IPS-NIHi7 (cell line): ENCODE measurements around the gene SMARCAD1.
A peak's percentile ranks its signal among the peaks of the same experiment; 100 is the strongest.
"Not testable (repeated sequence)": the region's sequence is repeated elsewhere in the genome, so short reads cannot be mapped to it uniquely, and the experiment has no call there.

Experiments used
- DNase-seq: peaks from one replicate; pipeline ENCODE4 v3.0.0; 2012; ENCODE audit warnings: mixed read lengths; ENCODE audit errors: extremely low spot score

Gene SMARCAD1

GRCh38 chr4:94298725-94299252, 91.1 kb downstream of the SMARCAD1 start:
- no peak for DNase-seq

GRCh38 chr4:94302191-94302590, 94.5 kb downstream of the SMARCAD1 start:
- no peak for DNase-seq

DNA sequence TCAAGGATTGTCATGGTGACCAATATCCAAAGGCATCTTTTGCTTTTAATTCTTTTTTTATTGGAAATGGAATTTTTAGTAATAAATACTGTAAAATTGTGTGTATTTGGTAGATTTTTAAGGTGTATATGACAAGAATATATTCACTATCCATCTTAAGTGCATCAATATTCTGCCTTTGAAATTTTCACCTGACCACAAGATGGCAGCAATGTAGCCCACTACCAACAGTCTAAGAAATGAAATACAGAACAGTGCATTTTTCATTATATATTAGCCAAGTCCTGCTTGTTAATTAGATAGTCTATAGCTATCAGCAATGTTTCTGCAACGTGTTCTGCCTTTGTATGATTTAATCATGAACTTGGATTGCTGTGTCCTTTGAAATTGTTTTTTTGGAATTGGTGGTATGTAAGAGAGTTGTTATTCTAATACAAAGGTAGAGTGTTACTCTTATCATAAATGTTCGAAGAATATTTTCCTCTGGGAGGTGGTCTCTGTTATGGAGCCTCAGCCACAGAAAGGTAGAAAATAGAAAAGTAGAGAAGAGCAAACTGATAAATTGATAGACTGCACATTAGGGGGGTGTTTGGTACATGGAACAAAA, 96.8 kb downstream of the SMARCAD1 start:
- peak; percentile 16 for DNase-seq

DNA sequence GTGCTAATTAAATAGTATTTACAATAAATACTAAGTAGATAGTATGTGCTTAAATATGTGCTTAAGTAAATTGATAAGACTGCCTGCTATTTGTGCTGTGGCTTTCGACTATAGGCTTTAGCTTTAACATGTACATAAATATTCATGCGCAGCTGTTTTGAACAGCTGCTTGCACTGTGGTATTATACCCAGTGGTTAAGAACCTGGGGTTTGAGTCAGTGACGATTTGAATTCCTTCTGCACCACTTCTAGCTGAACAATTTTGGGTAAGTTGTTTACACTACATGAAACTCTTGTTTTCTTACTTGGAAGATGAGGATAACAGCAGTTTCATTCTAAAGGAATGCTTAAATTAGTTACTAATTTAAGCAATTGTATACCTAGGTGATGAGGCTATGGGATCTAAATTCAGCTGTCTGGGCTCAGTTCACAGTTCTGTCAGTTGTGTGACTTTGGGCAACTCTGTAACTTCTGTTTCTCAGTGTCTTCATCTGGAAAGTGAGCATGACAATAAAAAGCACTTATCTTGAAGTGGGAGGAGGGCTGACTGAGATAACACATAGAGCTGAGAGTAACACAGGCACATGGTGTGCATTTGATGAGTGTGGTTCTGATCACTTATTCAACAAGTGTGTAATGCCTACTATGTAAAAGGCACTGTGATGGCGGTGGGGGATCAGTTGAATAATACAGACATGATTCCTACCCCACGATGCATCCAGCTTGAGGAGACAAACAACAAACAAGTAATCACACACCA, 98.0 kb downstream of the SMARCAD1 start:
- DNase-seq = no peak

DNA sequence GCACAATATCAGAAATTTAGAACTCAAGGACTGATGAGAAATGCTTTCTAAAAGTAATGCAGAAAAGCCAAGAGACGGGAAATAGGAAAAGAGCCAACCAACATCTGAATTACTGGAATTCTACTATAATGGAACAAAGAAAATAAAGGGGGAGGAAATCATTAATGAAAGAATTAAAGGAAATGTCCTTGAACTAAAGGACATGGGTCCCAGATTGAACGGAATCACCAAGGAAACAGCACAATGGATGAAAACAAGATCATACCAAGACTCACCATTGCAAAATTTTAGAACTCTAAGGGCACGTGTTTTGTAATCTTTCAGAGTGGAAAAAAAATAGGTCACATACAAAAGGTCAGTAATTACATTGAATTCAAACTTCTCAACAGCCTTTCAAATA, 99.0 kb downstream of the SMARCAD1 start:
- no peak for DNase-seq

DNA sequence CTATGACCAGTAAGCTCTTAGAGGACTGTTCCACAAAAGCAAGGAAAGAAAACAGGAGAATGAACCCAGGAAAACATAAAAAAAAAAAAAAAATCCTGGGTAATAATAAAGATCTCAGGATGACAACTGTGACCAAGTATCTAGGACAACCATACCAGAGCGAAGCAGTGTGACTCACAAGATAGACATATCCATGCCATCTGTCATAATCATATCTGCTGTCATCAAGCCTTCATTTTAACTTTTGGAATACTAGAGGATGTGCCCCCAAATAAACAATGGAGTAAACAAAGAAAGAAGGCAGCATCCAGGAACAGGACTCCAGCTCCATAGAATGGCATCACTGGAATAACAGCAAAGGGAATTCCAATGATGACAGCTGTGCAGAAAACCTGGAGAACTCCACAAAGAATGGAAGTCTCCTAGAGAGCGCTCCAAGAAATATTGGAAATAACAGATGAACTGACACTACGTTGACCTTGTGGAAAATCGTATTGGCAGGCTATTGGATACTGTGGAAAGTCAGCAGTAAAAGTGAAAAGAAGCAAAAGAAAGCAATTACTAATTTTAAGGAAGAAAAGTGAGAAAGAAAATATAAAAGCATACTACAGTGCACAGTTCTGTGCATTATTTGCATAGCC, 99.7 kb downstream of the SMARCAD1 start:
- DNase-seq = no peak

- DNase-seq = not testable (repeated sequence)
Observed at GRCh38 chr4:94319927-94320326, 112.3 kb downstream of the SMARCAD1 start.

GRCh38 chr4:94325835-94326234, 118.2 kb downstream of the SMARCAD1 start:
- no peak for DNase-seq

DNA sequence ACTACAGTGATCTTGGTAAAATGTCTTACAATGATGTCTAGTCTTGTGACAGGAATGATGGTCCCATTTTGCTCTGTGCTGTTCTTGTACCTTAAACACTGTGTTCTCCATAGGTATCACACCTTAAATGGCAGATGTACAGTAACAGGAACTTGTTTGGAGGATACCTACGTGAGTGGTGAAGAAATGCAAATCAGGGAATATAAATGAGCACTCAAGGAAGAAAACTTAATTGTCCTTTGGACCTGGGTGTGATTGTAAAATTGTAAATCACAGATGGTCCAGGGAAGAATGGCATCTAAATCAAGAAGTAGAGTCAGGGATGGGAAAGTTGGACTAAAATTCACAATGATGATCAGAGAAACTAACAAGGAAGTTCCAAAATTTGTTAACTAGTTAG, 122.3 kb downstream of the SMARCAD1 start:
- no peak for DNase-seq

DNA sequence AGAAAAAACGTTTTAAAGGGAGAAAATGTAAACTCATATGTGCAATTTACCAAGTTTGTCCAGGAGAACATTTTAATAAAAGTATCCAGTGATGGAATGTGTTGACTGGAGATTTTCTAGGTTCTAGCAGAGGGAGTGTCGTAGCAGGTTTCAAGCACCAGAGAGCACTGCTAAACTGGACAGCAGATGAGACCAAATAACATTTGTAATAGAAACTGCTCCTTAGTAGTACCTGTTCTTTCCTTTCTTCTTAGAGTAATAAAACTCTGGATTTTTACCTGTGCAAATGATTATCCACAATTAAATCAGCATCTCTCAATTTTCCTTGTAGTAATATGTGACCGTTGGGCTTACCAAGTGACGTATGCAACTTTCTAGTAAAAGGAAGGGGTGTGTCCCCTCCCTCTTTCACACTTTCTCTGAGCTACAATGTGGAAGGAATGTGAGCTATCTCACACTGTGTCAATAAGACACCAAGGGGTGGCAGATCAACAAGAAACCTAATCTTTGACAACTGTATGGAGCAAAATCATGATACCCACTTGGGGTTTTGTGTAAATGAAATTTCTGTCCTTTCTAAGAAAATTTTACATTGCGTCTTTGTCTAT, 125.4 kb downstream of the SMARCAD1 start:
- peak; percentile 46 for DNase-seq

GRCh38 chr4:94333866-94334265, 126.2 kb downstream of the SMARCAD1 start:
- no peak for DNase-seq

GRCh38 chr4:94334476-94334875, 126.8 kb downstream of the SMARCAD1 start:
- DNase-seq = no peak

DNA sequence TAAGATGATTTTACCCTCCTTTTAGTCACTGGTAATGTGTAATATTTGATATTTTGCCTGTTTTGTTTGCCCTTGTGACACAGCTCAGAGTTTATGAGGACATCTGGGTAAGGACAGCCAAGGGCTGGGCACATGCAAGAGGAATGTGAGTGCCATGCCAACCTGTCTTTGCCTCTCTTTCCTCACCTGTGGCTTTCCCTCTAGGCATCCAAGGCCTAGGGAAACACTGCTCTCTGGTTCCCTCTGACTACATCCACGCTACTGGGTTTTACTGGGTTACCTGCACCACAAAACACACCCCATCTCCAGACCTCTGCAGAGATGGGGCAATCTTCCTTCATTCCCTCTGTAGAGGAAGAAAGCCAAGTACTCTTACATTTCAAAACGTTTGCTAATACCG, 127.3 kb downstream of the SMARCAD1 start:
- DNase-seq = peak; percentile 13

DNA sequence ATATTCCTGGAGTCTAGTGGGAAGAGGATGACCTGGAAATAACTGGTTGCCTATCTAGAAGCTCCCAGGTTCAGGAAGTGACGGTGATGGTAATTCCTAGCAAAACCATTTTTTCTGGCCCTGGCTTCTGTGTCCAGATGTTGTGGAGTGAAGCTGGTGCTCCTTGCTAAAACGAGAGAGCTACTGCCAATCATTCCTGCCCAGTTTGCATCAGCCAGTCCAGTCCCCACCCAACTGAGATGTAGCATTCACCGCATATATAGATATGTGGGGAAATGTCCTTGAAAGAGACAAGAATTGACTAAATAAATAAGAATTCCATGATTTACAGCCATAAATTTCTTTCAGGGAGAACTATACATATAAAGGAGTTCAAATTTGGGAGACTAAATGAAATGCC, 128.6 kb downstream of the SMARCAD1 start:
- DNase-seq = no peak

GRCh38 chr4:94336791-94337190, 129.1 kb downstream of the SMARCAD1 start:
- DNase-seq = not testable (repeated sequence)

- DNase-seq = no peak
Observed at GRCh38 chr4:94338681-94339351, 131.2 kb downstream of the SMARCAD1 start.

- no peak for DNase-seq
Observed at GRCh38 chr4:94339779-94340178, 132.1 kb downstream of the SMARCAD1 start.
